ENCODE results near the gene HEBP2. TPM values are rescaled to one million over a fixed set of nuclear protein-coding genes. Genes with fewer than 3 reads are reported as not detected.

Gene HEBP2
- total RNA-seq, 2 experiments from 2014 or later = 14.0 to 36.2 TPM

DNA sequence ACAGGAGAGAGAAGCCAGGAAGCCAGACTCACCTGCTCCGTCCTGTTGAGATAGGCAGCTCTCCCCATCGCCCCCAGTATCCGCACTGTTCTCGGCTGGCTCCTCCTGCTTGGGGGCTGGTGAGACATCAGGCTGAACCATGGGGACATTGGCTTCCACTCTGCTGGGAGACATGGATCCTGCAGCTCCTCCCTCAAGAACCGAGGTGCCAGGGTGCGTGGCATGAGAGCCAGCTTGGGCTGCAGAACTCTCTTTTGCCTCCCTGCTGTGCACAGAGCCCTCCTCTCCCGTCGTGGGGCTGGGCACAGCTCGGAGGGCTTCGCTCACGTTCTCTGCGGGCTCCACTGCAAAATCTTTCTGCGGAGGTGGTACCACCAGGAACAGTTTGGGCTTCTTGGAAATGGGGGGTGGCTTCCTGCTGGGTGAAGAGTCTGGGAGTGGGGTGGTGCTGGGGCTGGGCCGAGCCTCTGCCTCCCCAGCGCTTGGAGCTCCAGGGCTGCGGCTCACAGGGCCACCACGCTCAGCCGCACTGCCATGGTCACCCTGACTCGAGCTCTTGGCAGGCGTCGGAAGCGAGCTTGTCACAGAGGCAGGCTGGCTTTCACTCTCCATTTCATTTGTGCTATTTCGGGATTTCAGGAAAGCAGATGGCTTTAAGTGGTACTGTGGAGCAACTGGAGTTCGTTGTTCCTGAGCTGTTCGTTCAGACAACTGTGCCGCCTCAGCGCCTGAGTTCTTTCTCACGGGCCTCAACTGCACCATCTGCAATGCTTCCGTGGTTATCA is 26.5 kb downstream of the HEBP2 start:
- no peak overlapping the region for H3K4me2 ChIP-seq (ENCODE audit: low read length)
- H4K20me1 ChIP-seq (ENCODE audit: insufficient read depth, low read length) = no peaks in the 10 kb centered on the region
- no peak overlapping the region for H3K27ac ChIP-seq (ENCODE audit: low read depth, low read length, poor library complexity, severe bottlenecking)
- no peak overlapping the region for H3K4me3 ChIP-seq (ENCODE audit: low read depth, low read length, poor library complexity, severe bottlenecking)
- no peaks in the 10 kb centered on the region for H3K79me2 ChIP-seq (ENCODE audit: insufficient read depth, low read depth, low read length)
- no peak overlapping the region for H2AFZ ChIP-seq (ENCODE audit: low read length)
- TF ChIP-seq, protein P1, sequence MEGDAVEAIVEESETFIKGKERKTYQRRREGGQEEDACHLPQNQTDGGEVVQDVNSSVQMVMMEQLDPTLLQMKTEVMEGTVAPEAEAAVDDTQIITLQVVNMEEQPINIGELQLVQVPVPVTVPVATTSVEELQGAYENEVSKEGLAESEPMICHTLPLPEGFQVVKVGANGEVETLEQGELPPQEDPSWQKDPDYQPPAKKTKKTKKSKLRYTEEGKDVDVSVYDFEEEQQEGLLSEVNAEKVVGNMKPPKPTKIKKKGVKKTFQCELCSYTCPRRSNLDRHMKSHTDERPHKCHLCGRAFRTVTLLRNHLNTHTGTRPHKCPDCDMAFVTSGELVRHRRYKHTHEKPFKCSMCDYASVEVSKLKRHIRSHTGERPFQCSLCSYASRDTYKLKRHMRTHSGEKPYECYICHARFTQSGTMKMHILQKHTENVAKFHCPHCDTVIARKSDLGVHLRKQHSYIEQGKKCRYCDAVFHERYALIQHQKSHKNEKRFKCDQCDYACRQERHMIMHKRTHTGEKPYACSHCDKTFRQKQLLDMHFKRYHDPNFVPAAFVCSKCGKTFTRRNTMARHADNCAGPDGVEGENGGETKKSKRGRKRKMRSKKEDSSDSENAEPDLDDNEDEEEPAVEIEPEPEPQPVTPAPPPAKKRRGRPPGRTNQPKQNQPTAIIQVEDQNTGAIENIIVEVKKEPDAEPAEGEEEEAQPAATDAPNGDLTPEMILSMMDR (conservative IDR thresholded peaks at IDR 0.05; ENCODE audit: low read length) = no peak
- TF ChIP-seq EZH2phosphoT487 (IDR thresholded peaks at IDR 0.05; ENCODE audit: borderline replicate concordance, low read depth, low read length) = no peak
- no TSS peak for BruUV-seq (replicated peaks)
- ChIA-PET POLR2A (interaction anchor here (0.6 to 1.3 kb wide), 4 partner anchors 9 to 418 kb away, joined by 3 to 5 read pairs (median 3); no protein-coding TSS in a partner anchor), CTCF (ENCODE audit: unreplicated experiment) (interaction anchor here (1.1 to 2.5 kb wide), 2 partner anchors 68 to 314 kb away, joined by 3 to 5 read pairs; partner anchors contain the start of gene NHSL1)
- H3K4me1 ChIP-seq (ENCODE audit: insufficient read depth, low read length, poor library complexity, severe bottlenecking) = no peaks in the 10 kb centered on the region
- H3K9me3 ChIP-seq (ENCODE audit: low read length) = no peaks in the 10 kb centered on the region
- intact Hi-C loops (cut with micrococcal nuclease; ENCODE audit: unreplicated experiment) = no loop called here
- H3K9me2 ChIP-seq (ENCODE audit: insufficient read depth, low read length) = no peaks in the 10 kb centered on the region
- no peaks in the 10 kb centered on the region for H3K36me3 ChIP-seq (ENCODE audit: insufficient read depth, low read length)
- DNase-seq (ENCODE audit: low spot score) = no peak

- ChIA-PET CTCF (ENCODE audit: unreplicated experiment) (no interaction called here), POLR2A (interaction anchor here (1.2 kb wide), 1 partner anchor 8 kb away, joined by 3 read pairs; no protein-coding TSS in a partner anchor)
- Histone ChIP-seq H3K9me2 (ENCODE audit: insufficient read depth, low read length) (no peaks in the 10 kb centered on the region), H2AFZ (ENCODE audit: low read length) (no peak overlapping the region), H3K4me3 (ENCODE audit: low read depth, low read length, poor library complexity, severe bottlenecking) (no peak overlapping the region), H3K27ac (ENCODE audit: low read depth, low read length, poor library complexity, severe bottlenecking) (no peak overlapping the region), H3K9me3 (ENCODE audit: low read length) (no peaks in the 10 kb centered on the region), H3K4me1 (ENCODE audit: insufficient read depth, low read length, poor library complexity, severe bottlenecking) (no peaks in the 10 kb centered on the region), H3K79me2 (ENCODE audit: insufficient read depth, low read depth, low read length) (no peaks in the 10 kb centered on the region), H3K36me3 (ENCODE audit: insufficient read depth, low read length) (no peaks in the 10 kb centered on the region), H4K20me1 (ENCODE audit: insufficient read depth, low read length) (no peaks in the 10 kb centered on the region), H3K4me2 (ENCODE audit: low read length) (no peak overlapping the region)
- TF ChIP-seq, protein P1 (conservative IDR thresholded peaks at IDR 0.05; ENCODE audit: low read length) = no peak
- no peak for TF ChIP-seq EZH2phosphoT487 (IDR thresholded peaks at IDR 0.05; ENCODE audit: borderline replicate concordance, low read depth, low read length)
- BruUV-seq (replicated peaks) = no TSS peak
- DNase-seq (ENCODE audit: low spot score) = no peak
- intact Hi-C loops (cut with micrococcal nuclease; ENCODE audit: unreplicated experiment) = no loop called here
Measured at GRCh38 chr6:138431256-138432062, 27.4 kb downstream of the HEBP2 start.

Data from OCI-LY7 (cell line).